ENCODE results near the gene SKIC8. TPM values are rescaled to one million over a fixed set of nuclear protein-coding genes. Genes with fewer than 3 reads are reported as not detected.

SKIC8 gene
- total RNA-seq, 4 donors from 2014 or later, result 9.0 to 51.4 (median 44.1) TPM

- 81 to 83% methylated on average over 2 to 6 of the region's 6 CpGs for WGBS, 2 donors (ENCODE audit: low coverage in 1 of 2)
- no peak for TF ChIP-seq EP300 (IDR thresholded peaks at IDR 0.05; ENCODE audit: low read depth)
- TF ChIP-seq, protein P1, sequence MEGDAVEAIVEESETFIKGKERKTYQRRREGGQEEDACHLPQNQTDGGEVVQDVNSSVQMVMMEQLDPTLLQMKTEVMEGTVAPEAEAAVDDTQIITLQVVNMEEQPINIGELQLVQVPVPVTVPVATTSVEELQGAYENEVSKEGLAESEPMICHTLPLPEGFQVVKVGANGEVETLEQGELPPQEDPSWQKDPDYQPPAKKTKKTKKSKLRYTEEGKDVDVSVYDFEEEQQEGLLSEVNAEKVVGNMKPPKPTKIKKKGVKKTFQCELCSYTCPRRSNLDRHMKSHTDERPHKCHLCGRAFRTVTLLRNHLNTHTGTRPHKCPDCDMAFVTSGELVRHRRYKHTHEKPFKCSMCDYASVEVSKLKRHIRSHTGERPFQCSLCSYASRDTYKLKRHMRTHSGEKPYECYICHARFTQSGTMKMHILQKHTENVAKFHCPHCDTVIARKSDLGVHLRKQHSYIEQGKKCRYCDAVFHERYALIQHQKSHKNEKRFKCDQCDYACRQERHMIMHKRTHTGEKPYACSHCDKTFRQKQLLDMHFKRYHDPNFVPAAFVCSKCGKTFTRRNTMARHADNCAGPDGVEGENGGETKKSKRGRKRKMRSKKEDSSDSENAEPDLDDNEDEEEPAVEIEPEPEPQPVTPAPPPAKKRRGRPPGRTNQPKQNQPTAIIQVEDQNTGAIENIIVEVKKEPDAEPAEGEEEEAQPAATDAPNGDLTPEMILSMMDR (IDR thresholded peaks at IDR 0.05), result no peak
- no peak for TF ChIP-seq POLR2A (IDR thresholded peaks at IDR 0.05)
- no peak for TF ChIP-seq POLR2AphosphoS5 (IDR thresholded peaks at IDR 0.05)
Observed at GRCh38 chr15:78236491-78236890, 62.9 kb downstream of the SKIC8 start.

DNA sequence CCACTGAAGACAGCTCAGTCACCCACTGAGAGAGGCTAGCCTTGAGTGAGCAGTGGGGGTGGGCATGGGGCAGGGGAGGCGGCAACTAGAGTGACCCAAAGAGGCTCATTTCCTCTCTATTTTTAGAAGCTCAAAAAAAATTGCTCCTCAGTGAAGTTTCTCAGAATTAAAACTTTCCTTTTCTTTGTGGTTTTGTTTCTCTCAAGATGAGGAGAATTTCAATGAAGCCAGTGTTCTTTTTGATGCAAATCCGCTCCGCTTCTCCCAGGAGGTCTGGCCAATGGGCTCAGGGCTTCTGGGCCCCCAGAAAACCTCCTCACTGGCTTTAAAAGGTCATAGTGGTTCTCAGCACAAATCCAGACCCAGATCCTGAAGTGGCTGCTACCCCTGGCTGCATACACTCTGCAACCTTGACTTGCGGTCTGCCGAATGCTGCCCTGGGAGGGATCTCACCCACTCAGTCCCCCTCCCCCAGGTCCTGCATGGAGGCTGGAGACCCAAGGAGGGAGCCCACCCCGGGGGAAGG lies 64.8 kb downstream of the SKIC8 start, which contains the start of gene ACSBG1:
Gene ACSBG1, minus strand, starts transcription at position 51 of the 526 bp plus-strand sequence. CDS start 64 bp downstream, outside the sequence.
- Histone ChIP-seq H3K27me3 (no peaks in the 10 kb centered on the region), H3K27ac (no peak within 1 kb of the TSS), H3K4me3 (no peak within 1 kb of the TSS), H3K9me3 (no peaks in the 10 kb centered on the region), H3K4me1 (no peaks in the 10 kb centered on the region), H3K36me3 (no peaks in the 10 kb centered on the region)
- in situ Hi-C loops (cut with MboI; ENCODE audit: low pct_ligation_motif_present in 1 of 4, low pct_unique_long_range_greater_than_20kb in 1 of 4, low sequenced_read_pairs in 3 of 4), result loop anchor here (5.0 to 25.0 kb wide), 4 partner anchors 117 to 272 kb away; no protein-coding TSS in a partner anchor
- intact Hi-C loops (cut with DNase I; ENCODE audit: low total_unique reads), result no loop called here
- no peak for DNase-seq
- WGBS, 2 donors (ENCODE audit: low coverage in 1 of 2), result 65 to 86% methylated on average over 4 to 6 of the region's 6 CpGs
- no peak for TF ChIP-seq POLR2A (IDR thresholded peaks at IDR 0.05)
- TF ChIP-seq, protein P1 (IDR thresholded peaks at IDR 0.05), result no peak
- TF ChIP-seq EP300 (IDR thresholded peaks at IDR 0.05; ENCODE audit: low read depth), result no peak
- TF ChIP-seq POLR2AphosphoS5 (IDR thresholded peaks at IDR 0.05), result no peak

More at GRCh38 chr15:78236491-78236890, 62.9 kb downstream of the SKIC8 start:
- Histone ChIP-seq H3K27ac (no peak overlapping the region), H3K9me3 (no peaks in the 10 kb centered on the region), H3K4me3 (no peak overlapping the region), H3K4me1 (no peaks in the 10 kb centered on the region), H3K36me3 (no peaks in the 10 kb centered on the region), H3K27me3 (no peaks in the 10 kb centered on the region)
- no peak for DNase-seq
- intact Hi-C loops (cut with DNase I; ENCODE audit: low total_unique reads), result no loop called here
- in situ Hi-C loops (cut with MboI; ENCODE audit: low pct_ligation_motif_present in 1 of 4, low pct_unique_long_range_greater_than_20kb in 1 of 4, low sequenced_read_pairs in 3 of 4), result loop anchor here (5.0 to 25.0 kb wide), 4 partner anchors 119 to 274 kb away; no protein-coding TSS in a partner anchor

GRCh38 chr15:78233496-78233895 lies 65.9 kb downstream of the SKIC8 start:
- DNase-seq, result no peak
- intact Hi-C loops (cut with DNase I; ENCODE audit: low total_unique reads) (no loop called here), in situ Hi-C loops (cut with MboI; ENCODE audit: low pct_ligation_motif_present in 1 of 4, low pct_unique_long_range_greater_than_20kb in 1 of 4, low sequenced_read_pairs in 3 of 4) (loop anchor here (25.0 kb wide), 2 partner anchors 121 to 271 kb away; no protein-coding TSS in a partner anchor)
- Histone ChIP-seq H3K9me3 (no peaks in the 10 kb centered on the region), H3K36me3 (no peaks in the 10 kb centered on the region), H3K27me3 (no peaks in the 10 kb centered on the region), H3K4me3 (no peak overlapping the region), H3K4me1 (no peaks in the 10 kb centered on the region), H3K27ac (no peak overlapping the region)
- WGBS, 2 donors (ENCODE audit: low coverage in 1 of 2), result 76% methylated on average over 11 of the region's 11 CpGs; no CpG with 5 or more reads in 1 of the 2 donors
- TF ChIP-seq POLR2A (IDR thresholded peaks at IDR 0.05) (no peak), EP300 (IDR thresholded peaks at IDR 0.05; ENCODE audit: low read depth) (no peak), POLR2AphosphoS5 (IDR thresholded peaks at IDR 0.05) (no peak)
- TF ChIP-seq, protein P1 (IDR thresholded peaks at IDR 0.05), result no peak

Small RNAs within 50 kb of the gene (small RNA-seq; reads per million reads assigned to genes)
- gene AC090607.5, result 0 reads per million in 4 donors

Other genes starting within 250 kb of the SKIC8 start
- 10 to 100 TPM; 40.4 to 62.6 (median 53.8) TPM for gene TBC1D2B, start 221.9 kb downstream of the SKIC8 start, total RNA-seq
- gene SH2D7, start 207.0 kb downstream of the SKIC8 start, total RNA-seq, result 1 to 10 TPM in 3 of 4 donors, not detected in 1; 6.0 to 9.7 (median 9.3) TPM
- 10 to 100 TPM in 2 of 4 donors, 1 to 10 TPM in 2; 8.4 to 19.5 (median 9.5) TPM for gene CIB2, start 168.2 kb downstream of the SKIC8 start, total RNA-seq
- gene IDH3A, start 150.2 kb downstream of the SKIC8 start, total RNA-seq, result 100 to 1,000 TPM; 149 to 369 (median 166) TPM
- 1 to 10 TPM in 1 of 4 donors, not detected in 3; 1.5 TPM for gene ACSBG1, start 65.0 kb downstream of the SKIC8 start, total RNA-seq
- 10 to 100 TPM; 34.9 to 69.9 (median 42.5) TPM for gene DNAJA4, start 35.0 kb downstream of the SKIC8 start, total RNA-seq
- gene CRABP1, start 40.7 kb upstream of the SKIC8 start, total RNA-seq, result 1 to 10 TPM in 2 of 4 donors, not detected in 2; 1.9 to 2.7 TPM
- gene IREB2, start 138.6 kb upstream of the SKIC8 start, total RNA-seq, result 10 to 100 TPM; 20.1 to 71.7 (median 40.7) TPM
- 1 to 10 TPM; 4.5 to 7.6 (median 6.5) TPM for gene HYKK, start 208.0 kb upstream of the SKIC8 start, total RNA-seq
- gene PSMA4, start 240.8 kb upstream of the SKIC8 start, total RNA-seq, result 100 to 1,000 TPM in 2 of 4 donors, 10 to 100 TPM in 2; 22.8 to 113 (median 76.4) TPM